NB4 (cell line): ENCODE data around the gene OSR1.

Experiments used
- POLR2A ChIP-seq: IDR thresholded peaks from 2 replicates; pipeline ENCODE4 v1.6.1; 2011; ENCODE audit warnings: mild to moderate bottlenecking; ENCODE audit not compliant: insufficient read length; ENCODE audit errors: extremely low read depth
- TF ChIP-seq, protein P1 (sequence below): IDR thresholded peaks from one replicate; pipeline ENCODE4 v1.5.1; 2012; ENCODE audit warnings: low read depth, low read length

GRCh38 chr2:19327496-19327895 lies 30.9 kb downstream of the OSR1 start:
- TF ChIP-seq, protein P1, sequence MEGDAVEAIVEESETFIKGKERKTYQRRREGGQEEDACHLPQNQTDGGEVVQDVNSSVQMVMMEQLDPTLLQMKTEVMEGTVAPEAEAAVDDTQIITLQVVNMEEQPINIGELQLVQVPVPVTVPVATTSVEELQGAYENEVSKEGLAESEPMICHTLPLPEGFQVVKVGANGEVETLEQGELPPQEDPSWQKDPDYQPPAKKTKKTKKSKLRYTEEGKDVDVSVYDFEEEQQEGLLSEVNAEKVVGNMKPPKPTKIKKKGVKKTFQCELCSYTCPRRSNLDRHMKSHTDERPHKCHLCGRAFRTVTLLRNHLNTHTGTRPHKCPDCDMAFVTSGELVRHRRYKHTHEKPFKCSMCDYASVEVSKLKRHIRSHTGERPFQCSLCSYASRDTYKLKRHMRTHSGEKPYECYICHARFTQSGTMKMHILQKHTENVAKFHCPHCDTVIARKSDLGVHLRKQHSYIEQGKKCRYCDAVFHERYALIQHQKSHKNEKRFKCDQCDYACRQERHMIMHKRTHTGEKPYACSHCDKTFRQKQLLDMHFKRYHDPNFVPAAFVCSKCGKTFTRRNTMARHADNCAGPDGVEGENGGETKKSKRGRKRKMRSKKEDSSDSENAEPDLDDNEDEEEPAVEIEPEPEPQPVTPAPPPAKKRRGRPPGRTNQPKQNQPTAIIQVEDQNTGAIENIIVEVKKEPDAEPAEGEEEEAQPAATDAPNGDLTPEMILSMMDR: no peak
- no peak for TF ChIP-seq POLR2A
